H1 (cell line): Measurements from ENCODE around the gene MAD2L1. TPM values are rescaled to one million over a fixed set of nuclear protein-coding genes. Genes with fewer than 3 reads are reported as not detected.

Experiments used
- CTCF ChIA-PET: fragments of 300-600 bp; sonication (Branson Sonifier 250); formaldehyde crosslinking; loops from one replicate; lab custom pipeline; 2021; ENCODE audit not compliant: partially characterized antibody; lab: Charles Lee
- POLR2A ChIA-PET: fragments of 300-600 bp; sonication (Branson Sonifier 250); formaldehyde crosslinking; loops from one replicate; lab custom pipeline; 2021; ENCODE audit warnings: inconsistent platforms; ENCODE audit not compliant: partially characterized antibody; lab: Charles Lee
- DNase-seq, 2 experiments: peaks; one replicate each; pipeline versions ENCODE4 v3.0.0 to v3.0.0-alpha.2; 2010 to 2022; ENCODE audit warnings: low spot score in 2 of 2, low read depth in 1 of 2, mixed read lengths in 1 of 2
- FAIRE-seq: peaks from 2 replicates; lab custom pipeline; 2011; peaks lifted over from hg19 to GRCh38; lab: Jason Lieb, UNC
- H2AFZ ChIP-seq: 2 replicates; pipeline ENCODE4 v1.8.1; 2012; ENCODE audit warnings: low read length, inconsistent platforms
- H2AK5ac ChIP-seq: 2 replicates; pipeline ENCODE4 v1.6.1; 2013; ENCODE audit warnings: low read depth, low read length
- H2BK120ac ChIP-seq: replicated peaks from 2 replicates; pipeline ENCODE3; 2013; ENCODE audit warnings: low read depth, low read length, inconsistent platforms
- H2BK12ac ChIP-seq: 2 replicates; pipeline ENCODE4 v1.6.1; 2013; ENCODE audit warnings: low read depth, low read length
- H2BK15ac ChIP-seq: 2 replicates; pipeline ENCODE4 v1.6.1; 2013; ENCODE audit warnings: low read length
- H2BK20ac ChIP-seq: 2 replicates; pipeline ENCODE4 v1.6.1; 2013; ENCODE audit warnings: low read length
- H2BK5ac ChIP-seq: 2 replicates; pipeline ENCODE4 v1.6.1; 2013; ENCODE audit warnings: low read depth, low read length
- H3K14ac ChIP-seq: 2 replicates; pipeline ENCODE4 v1.6.1; 2013; ENCODE audit warnings: inconsistent platforms; ENCODE audit not compliant: insufficient read length
- H3K18ac ChIP-seq: 2 replicates; pipeline ENCODE4 v1.6.1; 2013; ENCODE audit warnings: low read length; ENCODE audit errors: extremely low read depth
- H3K23ac ChIP-seq: 2 replicates; pipeline ENCODE4 v1.6.1; 2013; ENCODE audit warnings: inconsistent platforms; ENCODE audit not compliant: insufficient read length
- H3K23me2 ChIP-seq: 2 replicates; pipeline ENCODE4 v1.6.1; 2013; ENCODE audit warnings: low read depth, low read length
- H3K27ac ChIP-seq: 2 replicates; pipeline ENCODE4 v1.6.1; 2011; ENCODE audit warnings: low read depth, low read length, inconsistent platforms
- H3K27me3 ChIP-seq, 4 experiments: replicated peaks in 1 of 4; 1 replicate in 1 of 4; 2 replicates in 3 of 4; pipeline versions ENCODE4 v1.6.1 to v1.8.1; 2011 to 2013; ENCODE audit warnings: low read length in 3 of 4, mild to moderate bottlenecking in 3 of 4, inconsistent platforms in 2 of 4, mixed read lengths in 2 of 4, moderate library complexity in 1 of 4; ENCODE audit not compliant: control insufficient read depth in 3 of 4, insufficient read depth in 3 of 4; ENCODE audit errors: extremely low read depth in 1 of 4
- H3K36me3 ChIP-seq, 4 experiments: 2 replicates each; pipeline versions ENCODE4 v1.6.1 to v1.8.1; 2011 to 2013; ENCODE audit warnings: mild to moderate bottlenecking in 4 of 4, low read length in 3 of 4, moderate library complexity in 2 of 4, control low read depth in 1 of 4, inconsistent platforms in 1 of 4; ENCODE audit not compliant: insufficient read depth in 4 of 4, control insufficient read depth in 2 of 4
- H3K4ac ChIP-seq: replicated peaks from 2 replicates; pipeline ENCODE3; 2013; ENCODE audit warnings: low read length, low read depth, mixed read lengths, inconsistent platforms; ENCODE audit not compliant: insufficient read length
- H3K4me1 ChIP-seq, 4 experiments: replicated peaks in 1 of 4; 1 replicate in 1 of 4; 2 replicates in 3 of 4; pipeline versions ENCODE4 v1.6.1 to v1.8.1; 2011 to 2013; ENCODE audit warnings: low read length in 3 of 4, inconsistent platforms in 2 of 4, mixed read lengths in 1 of 4; ENCODE audit not compliant: insufficient read depth in 4 of 4, control insufficient read depth in 3 of 4
- H3K4me2 ChIP-seq, 2 experiments: 2 replicates each; pipeline versions ENCODE4 v1.6.1 to v1.8.1; 2011 to 2013; ENCODE audit warnings: low read depth in 2 of 2, low read length in 2 of 2, control low read depth in 1 of 2, inconsistent platforms in 1 of 2, mild to moderate bottlenecking in 1 of 2; ENCODE audit not compliant: insufficient read depth in 1 of 2
- H3K4me3 ChIP-seq, 4 experiments: fragments of 200-600, 300-600 bp in 1 of 4; sonication (generic), shearing (Covaris generic), sonication (Bioruptor Twin) in 1 of 4; 2 replicates each; pipeline versions ENCODE4 v1.5.1 to v1.8.1; 2011 to 2016; ENCODE audit warnings: low read length in 4 of 4, low read depth in 3 of 4, control low read depth in 2 of 4, inconsistent platforms in 2 of 4, mild to moderate bottlenecking in 2 of 4, mixed read lengths in 1 of 4, moderate library complexity in 1 of 4; ENCODE audit not compliant: insufficient read depth in 2 of 4; ENCODE audit errors: extremely low read depth in 1 of 4
- H3K56ac ChIP-seq: replicated peaks from 2 replicates; pipeline ENCODE3; 2013; ENCODE audit warnings: low read depth, mild to moderate bottlenecking, mixed read lengths, low read length, inconsistent platforms; ENCODE audit not compliant: insufficient read length
- H3K79me1 ChIP-seq: 2 replicates; pipeline ENCODE4 v1.6.1; 2013; ENCODE audit warnings: low read depth, low read length, control low read depth
- H3K79me2 ChIP-seq, 2 experiments: 2 replicates each; pipeline versions ENCODE4 v1.6.1 to v1.8.1; 2012 to 2013; ENCODE audit warnings: low read length in 2 of 2, mild to moderate bottlenecking in 2 of 2, inconsistent platforms in 1 of 2; ENCODE audit not compliant: insufficient read depth in 2 of 2, control insufficient read depth in 1 of 2
- H3K9ac ChIP-seq, 4 experiments: replicated peaks in 1 of 4; 1 replicate in 1 of 4; 2 replicates in 3 of 4; pipeline versions ENCODE4 v1.6.1 to v1.8.1; 2011 to 2013; ENCODE audit warnings: low read depth in 3 of 4, low read length in 3 of 4, control low read depth in 2 of 4, mild to moderate bottlenecking in 2 of 4, moderate library complexity in 2 of 4, inconsistent platforms in 1 of 4; ENCODE audit errors: extremely low read depth in 1 of 4
- H3K9me3 ChIP-seq, 2 experiments: 2 replicates each; pipeline versions ENCODE4 v1.6.1 to v1.8.1; 2012 to 2013; ENCODE audit warnings: mild to moderate bottlenecking in 2 of 2, moderate library complexity in 2 of 2, control low read depth in 1 of 2, inconsistent platforms in 1 of 2, low read depth in 1 of 2, low read length in 1 of 2, mixed read lengths in 1 of 2; ENCODE audit not compliant: insufficient read depth in 2 of 2
- H4K20me1 ChIP-seq, 2 experiments: replicated peaks in 1 of 2; 2 replicates each; pipeline versions ENCODE3 to v1.8.1; 2011 to 2013; ENCODE audit warnings: inconsistent platforms in 2 of 2, low read length in 2 of 2, mild to moderate bottlenecking in 1 of 2; ENCODE audit not compliant: insufficient read depth in 2 of 2, control insufficient read depth in 1 of 2
- H4K5ac ChIP-seq: 2 replicates; pipeline ENCODE4 v1.6.1; 2013; ENCODE audit warnings: low read length, low read depth, mixed read lengths, inconsistent platforms; ENCODE audit not compliant: insufficient read length
- H4K8ac ChIP-seq: 2 replicates; pipeline ENCODE4 v1.8.0; 2013; ENCODE audit warnings: mild to moderate bottlenecking, moderate library complexity, low read length, inconsistent platforms; ENCODE audit not compliant: insufficient read depth; ENCODE audit errors: extremely low read depth
- H4K91ac ChIP-seq: replicated peaks from 2 replicates; pipeline ENCODE3; 2013; ENCODE audit warnings: low read length, mixed read lengths, inconsistent platforms; ENCODE audit not compliant: insufficient read length
- SIX5 ChIP-seq: IDR thresholded peaks from 2 replicates; pipeline ENCODE4 v1.6.1; 2011; ENCODE audit warnings: mild to moderate bottlenecking, low read depth, low read length
- WGBS, 2 experiments: shearing (Covaris generic) in 1 of 2; methylation state at CpG; one replicate each; pipeline versions ENCODE4 v1.1.6 to v1.1.7; 2013 to 2015; ENCODE audit warnings: low lambda C conversion rate in 2 of 2, mixed read lengths in 2 of 2, inconsistent platforms in 1 of 2, low coverage in 1 of 2, missing lambda C conversion rate in 1 of 2; ENCODE audit not compliant: insufficient replicate concordance in 2 of 2, insufficient coverage in 1 of 2, insufficient read length in 1 of 2; ENCODE audit errors: extremely low coverage in 1 of 2, missing lambda C conversion rate in 1 of 2; 5-methylcytosine and 5-hydroxymethylcytosine counted together
- polyA plus RNA-seq, 7 experiments: library from polyadenylated mRNA; depleted of rRNA in 3 of 7; stranded (reverse) in 5 of 7; unstranded in 2 of 7; fragments of >200 nt in 5 of 7; fragments of 200-250 nt in 2 of 7; gene quantifications; 1 replicate in 5 of 7; 2 replicates in 1 of 7; 4 replicates in 1 of 7; pipeline versions ENCODE4 v1.2.1 to v1.2.3, GENCODE V29; 2011 to 2013; ENCODE audit warnings: missing spikeins in 2 of 7, mixed read lengths in 2 of 7
- total RNA-seq: library from RNA; stranded (reverse); fragmentation: NEBNext Ultra II Directional; extraction: Animal tissue kit (Norgen Biotek cat#: 25700); gene quantifications from 2 replicates; pipeline ENCODE4 v1.2.1, GENCODE V29; 2021

Gene MAD2L1
- total and polyA plus RNA-seq, 2 of the 8 experiments (the other 6 are each of a cell fraction or from before 2014, with no cell fraction given): 51.1 to 88.1 TPM

DNA sequence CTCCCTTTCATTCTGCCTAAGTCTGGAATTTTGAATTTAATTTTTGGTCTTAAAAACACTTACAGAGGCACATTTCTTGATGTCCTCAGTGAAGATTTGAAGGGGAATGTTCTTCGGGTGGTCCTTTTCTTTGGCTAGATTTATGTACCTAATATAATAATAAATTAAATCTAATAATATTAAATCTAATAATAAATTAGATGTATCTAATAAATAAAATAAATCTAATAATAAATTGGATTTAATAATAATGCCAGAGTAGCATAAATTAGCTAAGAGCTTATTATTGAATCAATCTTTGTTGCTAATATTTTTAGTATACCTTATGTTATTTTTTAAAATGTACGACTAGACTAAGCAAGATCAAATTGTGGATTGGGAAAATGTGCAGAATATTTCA lies 39.8 kb downstream of the MAD2L1 start:
- Histone ChIP-seq H3K4me3 (no peak overlapping the region), H2BK20ac (no peak overlapping the region), H4K20me1 (no peaks in the 10 kb centered on the region), H4K5ac (no peak overlapping the region), H2AFZ (no peak overlapping the region)
- POLR2A ChIA-PET: interaction anchor here (1.2 to 1.4 kb wide), 2 partner anchors 21 to 22 kb away, joined by 4 to 5 read pairs; no protein-coding TSS in a partner anchor
- WGBS, 2 experiments: 78% methylated on average over 2 of the region's 2 CpGs; no CpG with 5 or more reads in 1 of the 2 experiments
- TF ChIP-seq SIX5: no peak
- TF ChIP-seq, all 59 proteins: peak for 0
- no peaks in the 10 kb centered on the region for H3K23me2 ChIP-seq
- H3K9me3 ChIP-seq: no peaks in the 10 kb centered on the region
- H3K23ac ChIP-seq: no peak overlapping the region
- no peak overlapping the region for H4K8ac ChIP-seq
- no peaks in the 10 kb centered on the region for H3K79me1 ChIP-seq
- no peak overlapping the region for H3K14ac ChIP-seq
- no peak overlapping the region for H3K27ac ChIP-seq
- no peak overlapping the region for H2BK12ac ChIP-seq
- FAIRE-seq (no peak), DNase-seq (no peak)
- no peaks in the 10 kb centered on the region for H3K36me3 ChIP-seq
- H2BK5ac ChIP-seq: no peak overlapping the region
- H2AK5ac ChIP-seq: no peak overlapping the region
- no peak overlapping the region for H3K4me2 ChIP-seq
- H3K9ac ChIP-seq: no peak overlapping the region
- no peak overlapping the region for H4K91ac ChIP-seq
- H2BK15ac ChIP-seq: no peak overlapping the region
- H3K18ac ChIP-seq: no peak overlapping the region
- CTCF ChIA-PET: interaction anchor here (1.4 kb wide), 1 partner anchor 371 kb away, joined by 3 read pairs; no protein-coding TSS in a partner anchor
- no peak overlapping the region for H3K4ac ChIP-seq
- no peak overlapping the region for H3K56ac ChIP-seq
- H3K79me2 ChIP-seq: no peaks in the 10 kb centered on the region
- no peaks in the 10 kb centered on the region for H3K27me3 ChIP-seq
- no peaks in the 10 kb centered on the region for H3K4me1 ChIP-seq
- H2BK120ac ChIP-seq: no peak overlapping the region
